ENCODE data around the gene SHROOM3.

DNA sequence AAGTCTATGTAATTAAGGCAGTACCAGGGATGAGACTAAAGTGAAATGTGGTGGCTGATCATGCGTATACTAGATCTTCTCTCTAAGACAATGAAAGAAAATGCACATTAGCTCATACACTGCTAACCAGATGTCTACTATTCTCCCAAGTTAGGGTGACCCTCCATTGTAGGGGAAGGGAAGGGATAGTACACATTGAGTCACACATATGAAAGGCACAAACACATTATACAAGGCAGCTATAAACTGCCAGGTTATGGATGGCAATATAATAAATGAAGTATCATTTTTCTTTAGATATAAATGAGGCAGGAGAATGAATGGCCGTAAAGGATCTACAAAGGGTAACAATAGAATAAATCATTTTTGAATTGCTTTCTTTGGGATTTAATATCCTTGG lies 4.5 kb downstream of the SHROOM3 start:
- TF ChIP-seq, protein P1, sequence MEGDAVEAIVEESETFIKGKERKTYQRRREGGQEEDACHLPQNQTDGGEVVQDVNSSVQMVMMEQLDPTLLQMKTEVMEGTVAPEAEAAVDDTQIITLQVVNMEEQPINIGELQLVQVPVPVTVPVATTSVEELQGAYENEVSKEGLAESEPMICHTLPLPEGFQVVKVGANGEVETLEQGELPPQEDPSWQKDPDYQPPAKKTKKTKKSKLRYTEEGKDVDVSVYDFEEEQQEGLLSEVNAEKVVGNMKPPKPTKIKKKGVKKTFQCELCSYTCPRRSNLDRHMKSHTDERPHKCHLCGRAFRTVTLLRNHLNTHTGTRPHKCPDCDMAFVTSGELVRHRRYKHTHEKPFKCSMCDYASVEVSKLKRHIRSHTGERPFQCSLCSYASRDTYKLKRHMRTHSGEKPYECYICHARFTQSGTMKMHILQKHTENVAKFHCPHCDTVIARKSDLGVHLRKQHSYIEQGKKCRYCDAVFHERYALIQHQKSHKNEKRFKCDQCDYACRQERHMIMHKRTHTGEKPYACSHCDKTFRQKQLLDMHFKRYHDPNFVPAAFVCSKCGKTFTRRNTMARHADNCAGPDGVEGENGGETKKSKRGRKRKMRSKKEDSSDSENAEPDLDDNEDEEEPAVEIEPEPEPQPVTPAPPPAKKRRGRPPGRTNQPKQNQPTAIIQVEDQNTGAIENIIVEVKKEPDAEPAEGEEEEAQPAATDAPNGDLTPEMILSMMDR (conservative IDR thresholded peaks at IDR 0.05 in 1 of 2, IDR thresholded peaks at IDR 0.05 in 1 of 2; ENCODE audit: extremely low read depth in 1 of 2, insufficient read depth in 1 of 2, low read depth in 1 of 2, low read length in 2 of 2) = no peak
- no peak for TF ChIP-seq EZH2 (IDR thresholded peaks at IDR 0.05; ENCODE audit: borderline replicate concordance, low read length)

Measured in mammary epithelial cell (primary cell).